Suprapubic skin (tissue), 4 donors: ENCODE results near the gene SERINC2.

ENCODE experiments used
- EP300 ChIP-seq: sonication (generic); formaldehyde crosslinking; IDR thresholded peaks from one replicate; pipeline ENCODE4 v1.6.1; 2017; ENCODE audit warnings: antibody characterized with exemption
- POLR2A ChIP-seq, 2 donors: fragments of 450-650 bp; IDR thresholded peaks; one replicate each; pipeline ENCODE4 v1.6.1; 2017; ENCODE audit warnings: antibody characterized with exemption in 2 of 2, mild to moderate bottlenecking in 2 of 2, moderate library complexity in 2 of 2
- POLR2AphosphoS5 ChIP-seq, 3 donors: sonication (generic); formaldehyde crosslinking; IDR thresholded peaks; one replicate each; pipeline ENCODE4 v1.6.1; 2017; ENCODE audit warnings: antibody characterized with exemption in 3 of 3
- TF ChIP-seq, protein P1 (sequence below), 2 donors: fragments of 200-600 bp in 1 of 2; fragments of 450-650 bp in 1 of 2; sonication (generic) in 1 of 2; IDR thresholded peaks; one replicate each; pipeline ENCODE4 v1.5.1; 2016 to 2019; ENCODE audit warnings: antibody characterized with exemption in 2 of 2, mild to moderate bottlenecking in 1 of 2, moderate library complexity in 1 of 2

- TF ChIP-seq, protein P1, sequence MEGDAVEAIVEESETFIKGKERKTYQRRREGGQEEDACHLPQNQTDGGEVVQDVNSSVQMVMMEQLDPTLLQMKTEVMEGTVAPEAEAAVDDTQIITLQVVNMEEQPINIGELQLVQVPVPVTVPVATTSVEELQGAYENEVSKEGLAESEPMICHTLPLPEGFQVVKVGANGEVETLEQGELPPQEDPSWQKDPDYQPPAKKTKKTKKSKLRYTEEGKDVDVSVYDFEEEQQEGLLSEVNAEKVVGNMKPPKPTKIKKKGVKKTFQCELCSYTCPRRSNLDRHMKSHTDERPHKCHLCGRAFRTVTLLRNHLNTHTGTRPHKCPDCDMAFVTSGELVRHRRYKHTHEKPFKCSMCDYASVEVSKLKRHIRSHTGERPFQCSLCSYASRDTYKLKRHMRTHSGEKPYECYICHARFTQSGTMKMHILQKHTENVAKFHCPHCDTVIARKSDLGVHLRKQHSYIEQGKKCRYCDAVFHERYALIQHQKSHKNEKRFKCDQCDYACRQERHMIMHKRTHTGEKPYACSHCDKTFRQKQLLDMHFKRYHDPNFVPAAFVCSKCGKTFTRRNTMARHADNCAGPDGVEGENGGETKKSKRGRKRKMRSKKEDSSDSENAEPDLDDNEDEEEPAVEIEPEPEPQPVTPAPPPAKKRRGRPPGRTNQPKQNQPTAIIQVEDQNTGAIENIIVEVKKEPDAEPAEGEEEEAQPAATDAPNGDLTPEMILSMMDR (IDR thresholded peaks at IDR 0.05) = no peak
- TF ChIP-seq POLR2A (IDR thresholded peaks at IDR 0.05) (no peak), POLR2AphosphoS5 (IDR thresholded peaks at IDR 0.05) (no peak), EP300 (no peak)
These were observed 11.6 kb downstream of the SERINC2 start for GRCh38 chr1:31424568-31424967.
